HG03060 (cell line): ENCODE measurements around the gene IL1RAPL1.
A peak's percentile ranks its signal among the peaks of the same experiment; 100 is the strongest.

Experiments
- ATAC-seq: cut with Tn5 transposase; IDR thresholded peaks from one replicate; pipeline ENCODE4 v1.9.1; 2021; ENCODE audit warnings: low read depth, moderate number of reproducible peaks; ENCODE audit not compliant: unreplicated experiment

The IL1RAPL1 gene

GRCh38 chrX:29580560-29580959 is 993.3 kb downstream of the IL1RAPL1 start:
- ATAC-seq = no peak

GRCh38 chrX:29581223-29581622 is 994.0 kb downstream of the IL1RAPL1 start:
- ATAC-seq = no peak

GRCh38 chrX:29587107-29587506 is 999.9 kb downstream of the IL1RAPL1 start:
- no peak for ATAC-seq

- ATAC-seq = no peak
Observed at GRCh38 chrX:29590921-29591320, 1003.7 kb downstream of the IL1RAPL1 start.

- no peak for ATAC-seq
Observed at GRCh38 chrX:29604381-29604780, 1017.1 kb downstream of the IL1RAPL1 start.

- ATAC-seq = no peak
Observed at GRCh38 chrX:29617276-29617675, 1030.0 kb downstream of the IL1RAPL1 start.

- no peak for ATAC-seq
Observed at GRCh38 chrX:29617725-29618124, 1030.5 kb downstream of the IL1RAPL1 start.

GRCh38 chrX:29627833-29628232 is 1040.6 kb downstream of the IL1RAPL1 start:
- no peak for ATAC-seq

GRCh38 chrX:29634516-29634915 is 1047.3 kb downstream of the IL1RAPL1 start:
- no peak for ATAC-seq

- ATAC-seq = no peak
Observed at GRCh38 chrX:29636331-29636730, 1049.1 kb downstream of the IL1RAPL1 start.

GRCh38 chrX:29640106-29640505 is 1052.9 kb downstream of the IL1RAPL1 start:
- no peak for ATAC-seq

GRCh38 chrX:29641461-29641860 is 1054.2 kb downstream of the IL1RAPL1 start:
- no peak for ATAC-seq

GRCh38 chrX:29643181-29643580 is 1055.9 kb downstream of the IL1RAPL1 start:
- no peak for ATAC-seq

- no peak for ATAC-seq
Observed at GRCh38 chrX:29648161-29648560, 1060.9 kb downstream of the IL1RAPL1 start.

- no peak for ATAC-seq
Observed at GRCh38 chrX:29652484-29652883, 1065.2 kb downstream of the IL1RAPL1 start.

- no peak for ATAC-seq
Observed at GRCh38 chrX:29653721-29654120, 1066.5 kb downstream of the IL1RAPL1 start.

GRCh38 chrX:29659911-29660310 is 1072.7 kb downstream of the IL1RAPL1 start:
- ATAC-seq = no peak

GRCh38 chrX:29661290-29661689 is 1074.0 kb downstream of the IL1RAPL1 start:
- no peak for ATAC-seq

GRCh38 chrX:29662101-29662500 is 1074.9 kb downstream of the IL1RAPL1 start:
- no peak for ATAC-seq

GRCh38 chrX:29662759-29663503 is 1075.7 kb downstream of the IL1RAPL1 start:
- peak; percentile 55 for ATAC-seq

GRCh38 chrX:29665532-29665931 is 1078.3 kb downstream of the IL1RAPL1 start:
- ATAC-seq = no peak

- no peak for ATAC-seq
Observed at GRCh38 chrX:29666366-29666765, 1079.1 kb downstream of the IL1RAPL1 start.

GRCh38 chrX:29671421-29671820 is 1084.2 kb downstream of the IL1RAPL1 start:
- ATAC-seq = no peak
